NCI-H2196 treated with DMSO at 0.1 percent for 48 hours (cell line): ENCODE measurements around the gene SEPTIN3.
A peak's percentile ranks its signal among the peaks of the same experiment; 100 is the strongest.

ENCODE experiments used
- DNase-seq: peaks from one replicate; lab custom pipeline; 2025; ENCODE audit not compliant: unreplicated experiment; lab: John Stamatoyannopoulos, UW

Gene SEPTIN3

GRCh38 chr22:41969110-41969646 lies at the start of gene SEPTIN3:
Gene SEPTIN3 (plus strand): TSS chr22:41969443. CDS start chr22:41971493, 2,050 bp downstream.
- DNase-seq: no peak

- DNase-seq: no peak
Measured at GRCh38 chr22:41920271-41920976, 48.8 kb upstream of the SEPTIN3 start.

DNA sequence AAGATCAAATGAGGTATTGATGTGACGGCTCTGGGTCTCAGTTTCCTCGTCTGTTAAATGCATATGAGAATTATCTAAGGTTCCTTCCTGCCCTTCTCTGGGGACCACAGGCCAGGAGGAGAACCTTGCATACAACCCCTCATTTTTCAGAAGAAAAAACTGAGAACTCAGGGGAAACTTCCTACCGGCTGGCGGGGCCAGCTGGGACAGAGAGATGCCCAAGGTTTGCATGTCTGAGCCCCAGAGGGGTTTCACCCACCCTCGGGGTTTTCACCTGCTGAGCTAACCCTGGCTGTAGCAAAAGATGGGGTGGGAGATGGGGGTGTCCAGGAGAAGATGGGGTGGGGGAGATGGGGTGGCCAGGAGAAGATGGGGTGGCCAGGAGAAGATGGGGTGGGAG lies 46.9 kb upstream of the SEPTIN3 start:
- DNase-seq: no peak

- no peak for DNase-seq
Measured at GRCh38 chr22:41922940-41923594, 46.2 kb upstream of the SEPTIN3 start.

DNA sequence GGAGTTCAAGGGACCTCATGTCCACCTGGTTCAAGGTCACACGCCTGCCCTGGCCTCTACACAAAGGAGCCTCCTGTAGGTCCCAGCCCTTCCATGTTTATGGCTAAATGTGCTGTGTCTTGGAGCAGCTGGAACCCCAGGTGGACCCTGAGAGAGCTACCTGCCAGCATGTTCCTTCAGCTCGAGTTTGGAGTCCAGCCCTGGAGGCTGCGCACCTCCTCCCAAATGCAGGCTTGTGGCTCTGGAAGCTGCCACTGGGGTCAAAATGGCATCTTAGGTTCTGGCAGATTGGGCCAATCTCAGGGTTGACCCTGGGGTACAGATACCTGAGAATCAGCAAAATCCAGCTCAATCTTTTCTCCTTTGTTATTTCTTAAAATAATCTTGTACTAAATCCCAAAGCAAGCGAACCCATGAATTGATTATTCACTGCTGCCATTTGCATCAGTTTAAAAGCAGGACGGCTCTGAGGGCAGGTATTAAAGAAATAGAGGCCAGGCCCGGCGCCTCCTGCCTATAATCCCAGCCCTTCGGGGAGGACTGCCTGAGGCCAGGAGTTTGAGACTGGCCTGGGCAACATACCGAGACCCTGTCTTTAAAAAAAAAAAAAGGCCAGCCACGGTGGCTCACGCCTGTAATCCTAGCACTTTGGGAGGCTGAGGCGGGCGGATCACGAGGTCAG lies 45.5 kb upstream of the SEPTIN3 start:
- no peak for DNase-seq

DNA sequence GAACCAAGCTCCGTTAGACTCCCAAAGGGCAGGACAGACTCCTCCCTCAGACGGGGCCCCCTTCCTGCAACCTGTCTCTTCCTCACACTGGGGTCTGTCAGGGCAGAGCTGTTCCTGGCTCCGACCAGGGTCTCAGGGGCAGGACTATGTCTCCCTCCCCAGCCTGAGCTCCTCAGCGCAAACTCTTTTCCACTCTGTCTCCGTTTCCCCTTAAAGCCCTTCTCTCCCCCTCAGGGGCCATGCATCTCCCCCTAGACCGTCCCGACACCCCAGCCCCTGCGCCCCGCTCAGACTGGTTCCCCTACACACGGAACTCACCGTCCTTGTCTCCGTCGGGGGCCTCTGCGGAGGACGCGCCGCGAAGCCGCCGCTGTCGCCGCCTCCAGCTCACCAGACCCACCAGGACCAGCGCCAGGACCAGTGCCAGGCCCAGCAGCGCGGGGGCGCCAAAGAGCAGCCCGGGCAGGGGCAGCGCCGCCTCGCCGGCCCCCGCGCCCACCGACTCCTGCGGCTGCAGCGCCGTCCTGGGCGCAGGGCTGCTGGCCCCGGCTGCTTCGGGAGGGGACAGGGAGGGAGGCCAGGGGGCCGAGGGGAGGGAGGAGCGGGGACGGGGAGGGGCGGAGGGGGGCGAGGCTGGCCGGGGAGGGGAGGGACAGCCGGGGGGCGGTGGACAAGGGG lies 43.3 kb upstream of the SEPTIN3 start:
- DNase-seq: no peak

- no peak for DNase-seq
Measured at GRCh38 chr22:41927813-41928212, 41.4 kb upstream of the SEPTIN3 start.

DNA sequence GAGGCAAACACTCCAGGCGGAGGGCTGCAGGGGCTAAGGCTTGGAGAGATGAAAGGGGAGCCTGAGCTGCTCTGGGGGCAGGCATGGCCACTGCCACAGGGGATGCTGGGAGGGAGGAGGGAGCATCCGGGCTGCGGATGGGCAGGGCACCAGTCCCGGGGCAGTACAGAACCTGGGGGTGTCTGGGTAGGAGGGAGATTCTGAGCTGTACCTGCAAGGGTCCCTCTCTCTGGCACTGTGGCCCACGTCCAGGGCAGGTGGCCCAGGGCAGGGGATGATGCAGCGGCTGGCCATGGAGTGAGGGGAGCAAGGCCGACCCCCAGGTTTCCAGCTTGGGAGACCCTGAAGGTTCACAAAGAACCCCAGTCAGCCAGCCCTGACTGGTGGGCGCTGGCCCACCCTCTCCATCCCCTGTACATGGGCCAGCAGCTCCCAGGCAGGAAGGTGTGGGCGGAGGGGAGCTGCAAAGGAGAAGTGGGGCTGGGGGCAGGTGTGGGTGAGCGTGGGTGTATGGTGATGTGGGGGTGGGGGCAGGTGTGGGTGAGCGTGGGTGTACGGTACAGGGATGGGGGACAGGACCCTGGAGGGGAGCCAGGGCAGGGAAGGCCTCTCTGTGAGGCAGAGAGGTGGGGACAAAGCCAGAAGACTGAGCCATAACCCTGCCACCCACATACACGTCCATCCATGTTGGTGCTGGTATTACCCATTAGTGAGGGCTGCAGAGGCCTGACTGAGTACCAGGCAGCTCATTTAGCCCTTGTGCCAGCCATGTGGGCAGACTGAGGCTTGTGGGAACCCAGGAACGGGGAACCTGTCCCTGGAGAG lies 40.4 kb upstream of the SEPTIN3 start:
- no peak for DNase-seq

- peak; percentile 16 for DNase-seq
Measured at GRCh38 chr22:41929418-41929810, 39.8 kb upstream of the SEPTIN3 start.

DNA sequence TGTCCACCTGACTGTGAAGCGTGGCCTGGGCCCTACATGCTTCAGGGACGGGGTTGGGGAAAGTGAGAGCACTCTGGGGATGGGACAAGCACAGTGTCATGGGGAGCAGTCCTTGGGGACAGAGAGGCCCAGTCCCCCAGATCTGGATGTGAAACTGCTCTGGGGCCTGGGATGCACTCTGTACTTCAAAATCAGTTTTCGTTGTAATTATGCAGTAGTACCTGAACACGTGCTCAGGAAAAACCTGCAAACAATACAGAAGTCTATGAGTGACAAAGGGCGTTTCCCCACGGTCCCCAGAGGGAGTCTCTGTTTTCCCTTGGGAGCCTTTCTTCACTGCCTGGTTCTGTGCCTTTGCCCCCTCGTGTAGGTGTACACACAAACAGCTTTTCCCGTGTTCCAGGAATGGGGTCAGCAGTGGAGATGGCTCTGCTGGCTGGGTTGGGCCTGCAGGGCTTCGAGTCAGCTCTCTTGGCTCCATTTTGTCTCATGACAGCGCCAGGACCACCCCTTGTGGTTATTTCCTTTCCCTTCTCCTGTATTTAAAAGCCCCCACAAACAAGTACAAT lies 37.5 kb upstream of the SEPTIN3 start:
- no peak for DNase-seq

GRCh38 chr22:41932353-41932752 lies 36.9 kb upstream of the SEPTIN3 start:
- no peak for DNase-seq

GRCh38 chr22:41933411-41934177 lies 35.6 kb upstream of the SEPTIN3 start:
- DNase-seq: no peak

DNA sequence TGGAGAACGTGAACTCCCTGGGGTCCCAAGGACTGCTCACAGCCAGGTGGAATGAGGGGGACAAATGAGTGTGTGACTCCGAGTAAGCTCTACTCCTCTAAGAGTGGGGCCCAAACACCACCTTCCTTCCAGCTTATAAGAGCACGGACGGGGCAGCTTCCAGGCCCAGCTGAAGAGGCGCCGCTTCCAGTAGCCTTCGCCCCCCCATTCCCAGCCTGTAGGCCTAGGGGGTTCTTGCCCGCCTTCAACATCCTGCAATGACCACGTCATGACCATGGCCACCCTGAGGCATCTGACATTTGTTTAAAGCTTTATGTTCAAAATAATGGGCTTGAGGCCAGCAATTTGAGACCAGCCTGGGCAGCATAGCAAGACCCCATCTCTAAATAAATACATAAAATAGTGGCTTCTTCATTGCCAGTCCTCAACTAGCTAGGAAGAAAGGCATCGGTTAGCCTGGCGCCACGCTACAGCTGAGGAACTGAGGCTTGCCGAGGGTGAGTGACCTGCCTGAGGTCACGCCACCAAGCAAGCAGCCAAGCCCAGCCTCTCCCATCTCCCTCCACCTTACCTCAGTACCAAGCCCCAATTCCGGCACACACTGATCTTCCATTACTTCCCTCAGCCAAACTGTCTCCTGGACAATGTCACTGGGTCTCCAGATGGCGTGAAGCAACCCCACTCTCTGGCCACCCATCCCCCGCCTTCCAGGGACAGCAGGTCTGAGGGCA lies 34.8 kb upstream of the SEPTIN3 start:
- no peak for DNase-seq

DNA sequence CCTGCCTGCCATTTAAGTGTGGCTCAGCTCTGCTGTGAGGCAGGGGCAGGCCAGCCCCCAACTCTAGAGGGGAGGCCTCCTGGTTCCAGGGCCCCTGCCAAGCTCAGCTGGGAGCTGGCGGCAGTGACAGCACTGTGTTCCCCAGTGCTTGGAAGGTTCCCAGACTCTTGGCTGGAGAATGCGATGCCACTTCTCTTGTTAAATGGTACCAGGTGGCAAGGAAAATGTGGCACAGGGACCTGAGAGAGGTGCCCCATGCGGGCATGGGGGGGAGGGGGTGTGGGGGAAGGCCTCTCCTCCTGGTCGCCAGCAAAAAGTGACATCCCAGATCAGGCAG lies 34.3 kb upstream of the SEPTIN3 start:
- no peak for DNase-seq

GRCh38 chr22:41935509-41935908 lies 33.7 kb upstream of the SEPTIN3 start:
- no peak for DNase-seq

- no peak for DNase-seq
Measured at GRCh38 chr22:41936894-41937169, 32.4 kb upstream of the SEPTIN3 start.

DNA sequence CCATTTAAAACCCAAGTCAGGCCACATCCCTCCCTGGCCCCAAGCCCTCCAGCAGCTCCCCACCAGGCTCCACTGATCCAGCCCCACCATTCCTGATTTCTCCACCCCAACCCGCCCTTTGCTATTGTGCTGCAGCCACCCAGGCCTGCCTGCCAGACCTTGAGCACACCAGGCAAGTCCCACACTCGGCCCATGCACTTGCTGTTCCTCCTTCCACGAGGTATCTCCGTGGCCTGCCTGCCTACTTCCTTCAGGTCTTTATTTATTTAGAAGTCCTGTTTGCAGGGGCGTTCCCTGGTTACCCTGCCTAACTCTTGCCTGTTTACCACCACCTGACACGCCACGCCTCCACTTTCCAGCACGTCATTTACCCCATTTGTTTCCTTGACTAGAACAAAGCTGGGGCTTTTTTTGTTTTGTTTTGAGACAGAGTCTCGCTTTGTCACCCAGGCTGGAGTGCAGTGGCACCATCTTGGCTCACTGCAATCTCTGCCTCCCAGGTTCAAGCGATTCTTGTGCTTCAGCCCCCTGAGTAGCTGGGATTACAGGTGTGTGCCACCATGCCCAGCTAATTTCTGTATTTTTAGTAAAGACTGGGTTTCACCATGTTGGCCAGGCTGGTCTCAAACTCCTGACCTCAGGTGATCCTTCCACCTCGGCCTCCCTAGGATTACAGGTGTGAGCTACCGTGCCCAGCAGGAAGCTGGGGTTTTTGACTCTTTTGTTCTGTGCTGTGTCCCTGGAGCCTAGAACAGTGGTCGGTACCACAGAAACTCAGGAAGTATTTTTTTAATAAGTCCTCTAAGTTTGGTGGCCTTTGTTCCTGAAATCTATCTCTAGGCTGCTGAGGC lies 29.0 kb upstream of the SEPTIN3 start:
- DNase-seq: peak; percentile 22
